SU-DHL-6 (cell line): Measurements from ENCODE around the gene ITPKC.

ENCODE experiments used
- CTCF ChIP-seq: fragments of 200-600 bp; sonication (generic); IDR thresholded peaks from one replicate; pipeline ENCODE4 v1.5.1; 2017; ENCODE audit warnings: antibody characterized with exemption, mild to moderate bottlenecking, low read length, moderate library complexity; ENCODE audit not compliant: insufficient read depth, poor library complexity, severe bottlenecking
- EZH2phosphoT487 ChIP-seq: fragments of 200-600 bp; sonication (generic), shearing (Covaris generic); conservative IDR thresholded peaks from 2 replicates; pipeline ENCODE4 v1.6.1; 2018; ENCODE audit warnings: mild to moderate bottlenecking, antibody characterized with exemption, low read length, moderate library complexity, mixed read lengths

GRCh38 chr19:40724855-40725254, 7.9 kb downstream of the ITPKC start:
- TF ChIP-seq CTCF (no peak), EZH2phosphoT487 (no peak)
